Fibroblast of lung (primary cell): Measurements from ENCODE around the gene PDE4D. TPM values are rescaled to one million over a fixed set of nuclear protein-coding genes. Genes with fewer than 3 reads are reported as not detected.

Source experiments
- DNase-seq, 2 donors: peaks; one replicate each; pipeline versions ENCODE4 v3.0.0 to v3.0.0-alpha.2; 2010; ENCODE audit warnings: low read depth in 2 of 2
- H2AFZ ChIP-seq: 2 replicates; pipeline ENCODE4 v1.5.1; 2012; ENCODE audit warnings: low read length, control low read depth, inconsistent platforms
- H3K27ac ChIP-seq: 2 replicates; pipeline ENCODE4 v1.5.1; 2011; ENCODE audit warnings: low read length, control low read depth; ENCODE audit not compliant: insufficient read depth
- H3K27me3 ChIP-seq: 2 replicates; pipeline ENCODE4 v1.5.1; 2011; ENCODE audit warnings: mild to moderate bottlenecking, low read length; ENCODE audit not compliant: control insufficient read depth, insufficient read depth
- H3K36me3 ChIP-seq: 2 replicates; pipeline ENCODE4 v1.5.1; 2011; ENCODE audit warnings: low read length; ENCODE audit not compliant: control insufficient read depth, insufficient read depth
- H3K4me1 ChIP-seq: 2 replicates; pipeline ENCODE4 v1.5.1; 2011; ENCODE audit warnings: low read length; ENCODE audit not compliant: control insufficient read depth, insufficient read depth; ENCODE audit errors: extremely low read depth
- H3K4me2 ChIP-seq: 2 replicates; pipeline ENCODE4 v1.5.1; 2011; ENCODE audit warnings: low read length, control low read depth; ENCODE audit not compliant: insufficient read depth; ENCODE audit errors: extremely low read depth
- H3K4me3 ChIP-seq, 4 experiments: fragments of 200-600 bp in 1 of 4; sonication (generic) in 1 of 4; replicated peaks in 1 of 4; 2 replicates each; pipeline ENCODE4 v1.5.1; 2011 to 2016; ENCODE audit warnings: low read length in 4 of 4, low read depth in 3 of 4, mild to moderate bottlenecking in 3 of 4, control low read depth in 2 of 4, inconsistent platforms in 1 of 4, mixed read lengths in 1 of 4; ENCODE audit not compliant: insufficient read depth in 1 of 4; ENCODE audit errors: control extremely low read depth in 1 of 4
- H3K79me2 ChIP-seq: 2 replicates; pipeline ENCODE4 v1.5.1; 2012; ENCODE audit warnings: mild to moderate bottlenecking, low read length, inconsistent platforms; ENCODE audit not compliant: control insufficient read depth, insufficient read depth
- H3K9ac ChIP-seq: 2 replicates; pipeline ENCODE4 v1.5.1; 2011; ENCODE audit warnings: mild to moderate bottlenecking, low read length, control low read depth; ENCODE audit not compliant: insufficient read depth
- H3K9me3 ChIP-seq: 2 replicates; pipeline ENCODE4 v1.5.1; 2012; ENCODE audit warnings: low read depth, low read length; ENCODE audit not compliant: control insufficient read depth, insufficient read depth
- H4K20me1 ChIP-seq: 2 replicates; pipeline ENCODE4 v1.5.1; 2011; ENCODE audit warnings: low read length; ENCODE audit not compliant: control insufficient read depth, insufficient read depth; ENCODE audit errors: extremely low read depth
- CTCF ChIP-seq, 2 donors: IDR thresholded peaks in 1 of 2; conservative IDR thresholded peaks in 1 of 2; 1 replicate in 1 of 2; 2 replicates in 1 of 2; pipeline ENCODE4 v1.5.1; 2011 to 2012; ENCODE audit warnings: low read length in 2 of 2, control low read depth in 1 of 2, inconsistent platforms in 1 of 2, low read depth in 1 of 2, mild to moderate bottlenecking in 1 of 2
- EZH2 ChIP-seq: IDR thresholded peaks from 2 replicates; pipeline ENCODE4 v1.5.1; 2012; ENCODE audit warnings: low read length, control low read depth, mild to moderate bottlenecking; ENCODE audit errors: missing control alignments
- polyA plus RNA-seq, 2 donors: library from polyadenylated mRNA; depleted of rRNA in 1 of 2; stranded (reverse) in 1 of 2; unstranded in 1 of 2; fragments of >200 nt; gene quantifications; 2 replicates each; pipeline ENCODE4 v1.2.1, GENCODE V29; 2011 to 2012; ENCODE audit warnings: missing spikeins in 1 of 2
- total RNA-seq: library from RNA; depleted of rRNA; stranded (reverse); fragments of >200 nt; gene quantifications from 2 replicates; pipeline ENCODE4 v1.2.1, GENCODE V29; 2014

PDE4D gene
- total and polyA plus RNA-seq, 2 donors (not counting 1 experiment from before 2014, with no cell fraction given), result 2.1 to 8.3 TPM

- DNase-seq, result peak in 1 of 2 donors; percentile 55
- Histone ChIP-seq H3K79me2 (no peaks in the 10 kb centered on the region), H3K27me3 (peaks cover under 1% of the 10 kb centered on the region), H3K4me3 (no peak overlapping the region), H3K9ac (no peak overlapping the region), H3K4me2 (no peak overlapping the region), H3K9me3 (no peaks in the 10 kb centered on the region), H4K20me1 (no peaks in the 10 kb centered on the region), H3K27ac (no peak overlapping the region), H3K4me1 (peaks cover 4% of the 10 kb centered on the region), H3K36me3 (no peaks in the 10 kb centered on the region), H2AFZ (no peak overlapping the region)
- TF ChIP-seq CTCF (conservative IDR thresholded peaks at IDR 0.05 in 1 of 2, IDR thresholded peaks at IDR 0.05 in 1 of 2; ENCODE audit: low read depth in 1 of 2, low read length in 2 of 2), result no peak
- no peak for TF ChIP-seq EZH2
Measured at GRCh38 chr5:59773294-59773693, 120.2 kb downstream of the PDE4D start.

- no peak overlapping the region for H2AFZ ChIP-seq
- no peak overlapping the region for H3K9ac ChIP-seq
- H3K9me3 ChIP-seq, result no peaks in the 10 kb centered on the region
- H3K27me3 ChIP-seq, result peaks cover 5% of the 10 kb centered on the region
- H3K36me3 ChIP-seq, result no peaks in the 10 kb centered on the region
- no peak for TF ChIP-seq EZH2
- H3K4me1 ChIP-seq, result peaks cover 6% of the 10 kb centered on the region
- H3K4me3 ChIP-seq, result no peak overlapping the region
- H4K20me1 ChIP-seq, result no peaks in the 10 kb centered on the region
- no peak overlapping the region for H3K4me2 ChIP-seq
- no peak for DNase-seq
- no peaks in the 10 kb centered on the region for H3K79me2 ChIP-seq
- H3K27ac ChIP-seq, result no peak overlapping the region
Measured at GRCh38 chr5:59772757-59773156, 120.8 kb downstream of the PDE4D start.

GRCh38 chr5:59772206-59772605 is 121.3 kb downstream of the PDE4D start:
- Histone ChIP-seq H3K79me2 (no peaks in the 10 kb centered on the region), H3K4me1 (peaks cover 6% of the 10 kb centered on the region), H3K9ac (no peak overlapping the region), H4K20me1 (no peaks in the 10 kb centered on the region), H3K4me3 (no peak overlapping the region), H3K27me3 (peaks cover 7% of the 10 kb centered on the region), H2AFZ (no peak overlapping the region), H3K4me2 (no peak overlapping the region), H3K9me3 (no peaks in the 10 kb centered on the region), H3K27ac (no peak overlapping the region), H3K36me3 (no peaks in the 10 kb centered on the region)
- TF ChIP-seq EZH2 (no peak), CTCF (conservative IDR thresholded peaks at IDR 0.05 in 1 of 2, IDR thresholded peaks at IDR 0.05 in 1 of 2; ENCODE audit: low read depth in 1 of 2, low read length in 2 of 2) (no peak)
- DNase-seq, result no peak
